Stomach (tissue), 4 donors: ENCODE data around the gene CNRIP1.

Source experiments
- POLR2A ChIP-seq, 4 donors: fragments of 450-650 bp; IDR thresholded peaks; one replicate each; pipeline ENCODE4 v1.6.1; 2016; ENCODE audit warnings: antibody characterized with exemption in 4 of 4, control low read depth in 2 of 4, mild to moderate bottlenecking in 1 of 4, moderate library complexity in 1 of 4
- POLR2AphosphoS5 ChIP-seq, 3 donors: sonication (generic); formaldehyde crosslinking; IDR thresholded peaks; one replicate each; pipeline ENCODE4 v1.6.1; 2016; ENCODE audit warnings: antibody characterized with exemption in 3 of 3

DNA sequence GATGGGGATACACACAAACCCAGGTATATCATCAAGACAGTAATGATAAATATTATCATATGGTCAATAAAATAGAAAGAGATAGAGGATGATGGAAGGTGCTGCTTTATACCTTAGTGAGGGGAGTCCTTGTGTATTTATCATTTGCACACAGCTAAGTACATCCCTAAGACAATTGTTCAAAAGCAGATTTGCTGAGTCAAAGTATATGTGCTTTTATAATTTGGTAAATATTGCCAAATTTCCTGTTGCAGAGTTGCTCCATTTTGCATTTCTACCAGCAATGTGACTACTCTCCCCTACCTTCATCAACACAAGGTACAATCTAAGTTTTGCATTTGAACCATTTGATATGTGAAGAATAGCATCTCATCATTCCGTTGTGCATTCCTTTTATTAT is 22.7 kb upstream of the CNRIP1 start:
- no peak for TF ChIP-seq POLR2AphosphoS5 (IDR thresholded peaks at IDR 0.05)
- TF ChIP-seq POLR2A (IDR thresholded peaks at IDR 0.05), result no peak
